OCI-LY7 (cell line): ENCODE data around the gene KIF9. TPM values are rescaled to one million over a fixed set of nuclear protein-coding genes. Genes with fewer than 3 reads are reported as not detected.
"Not testable (repeated sequence)": the region's sequence is repeated elsewhere in the genome, so short reads cannot be mapped to it uniquely, and the experiment has no call there.

Source experiments
- BruUV-seq: library from RNA; stranded (reverse); fragments of 400-500 nt; replicated peaks from 2 replicates; lab custom pipeline; 2021; lab: Mats Ljungman, UMichigan
- CTCF ChIA-PET: fragments of 300-600 bp; sonication (Branson Sonifier 250); formaldehyde crosslinking; loops from one replicate; lab custom pipeline; 2022; ENCODE audit warnings: antibody characterized with exemption; ENCODE audit not compliant: unreplicated experiment; lab: Charles Lee
- POLR2A ChIA-PET: fragments of 300-600 bp; sonication (Branson Sonifier 250); formaldehyde crosslinking; loops from one replicate; lab custom pipeline; 2022; ENCODE audit warnings: antibody characterized with exemption; lab: Charles Lee
- DNase-seq: peaks from one replicate; pipeline ENCODE4 v3.0.0-alpha.2; 2015; ENCODE audit warnings: low spot score
- H2AFZ ChIP-seq: fragments of 200-600 bp; sonication (generic), shearing (Covaris generic); 2 replicates; pipeline ENCODE4 v1.6.1; 2014; ENCODE audit warnings: mild to moderate bottlenecking, antibody characterized with exemption, low read length, moderate library complexity
- H3K27ac ChIP-seq: fragments of 200-600 bp; sonication (generic); 2 replicates; pipeline ENCODE4 v1.5.1; 2014; ENCODE audit warnings: mixed run types, low read depth, mild to moderate bottlenecking, moderate library complexity, low read length, inconsistent platforms; ENCODE audit not compliant: poor library complexity, severe bottlenecking
- H3K36me3 ChIP-seq: fragments of 200-600 bp; sonication (generic); 2 replicates; pipeline ENCODE4 v1.6.1; 2014; ENCODE audit warnings: mild to moderate bottlenecking, antibody characterized with exemption, low read length, moderate library complexity, mixed read lengths; ENCODE audit not compliant: insufficient read depth
- H3K4me1 ChIP-seq: fragments of 200-600 bp; sonication (generic); 2 replicates; pipeline ENCODE4 v1.5.1; 2014; ENCODE audit warnings: mild to moderate bottlenecking, low read length; ENCODE audit not compliant: insufficient read depth, poor library complexity, severe bottlenecking
- H3K4me2 ChIP-seq: fragments of 200-600 bp; sonication (generic); 2 replicates; pipeline ENCODE4 v1.6.1; 2014; ENCODE audit warnings: mild to moderate bottlenecking, low read length
- H3K4me3 ChIP-seq: fragments of 200-600 bp; sonication (generic); 2 replicates; pipeline ENCODE4 v1.5.1; 2014; ENCODE audit warnings: mild to moderate bottlenecking, low read depth, low read length; ENCODE audit not compliant: poor library complexity, severe bottlenecking
- H3K79me2 ChIP-seq: fragments of 200-600 bp; sonication (generic); 2 replicates; pipeline ENCODE4 v1.6.1; 2016; ENCODE audit warnings: low read depth, mild to moderate bottlenecking, low read length, moderate library complexity, mixed read lengths; ENCODE audit not compliant: insufficient read depth
- H3K9me2 ChIP-seq: fragments of 200-600 bp; sonication (generic); 2 replicates; pipeline ENCODE4 v1.6.1; 2016; ENCODE audit warnings: mild to moderate bottlenecking, low read length, mixed read lengths; ENCODE audit not compliant: insufficient read depth
- H3K9me3 ChIP-seq: fragments of 200-600 bp; sonication (generic); 2 replicates; pipeline ENCODE4 v1.6.1; 2014; ENCODE audit warnings: mild to moderate bottlenecking, mixed run types, low read length, mixed read lengths
- H4K20me1 ChIP-seq: fragments of 200-600 bp; sonication (generic); 2 replicates; pipeline ENCODE4 v1.6.1; 2014; ENCODE audit warnings: mild to moderate bottlenecking, antibody characterized with exemption, low read length, moderate library complexity, mixed read lengths; ENCODE audit not compliant: insufficient read depth
- EZH2phosphoT487 ChIP-seq: fragments of 200-600 bp; sonication (generic); IDR thresholded peaks from 2 replicates; pipeline ENCODE4 v1.6.1; 2018; ENCODE audit warnings: low read depth, borderline replicate concordance, mild to moderate bottlenecking, mixed run types, antibody characterized with exemption, low read length, moderate library complexity, mixed read lengths
- intact Hi-C: fragments of 100-400 bp; cut with micrococcal nuclease; formaldehyde crosslinking; loops from one replicate; pipeline ENCODE4 v1.10.0; 2022; ENCODE audit not compliant: unreplicated experiment
- total RNA-seq, 2 experiments: library from RNA; depleted of rRNA in 1 of 2; stranded (reverse); fragments of >200 nt in 1 of 2; shearing (Covaris generic) in 1 of 2; gene quantifications; 2 replicates each; pipeline ENCODE4 v1.2.3, GENCODE V29; 2014 to 2022
- TF ChIP-seq, protein P1 (sequence below): fragments of 200-600 bp; sonication (generic); conservative IDR thresholded peaks from 2 replicates; pipeline ENCODE4 v1.5.1; 2014; ENCODE audit warnings: mild to moderate bottlenecking, antibody characterized with exemption, low read length, moderate library complexity, mixed read lengths

Gene KIF9
- total RNA-seq, 2 experiments from 2014 or later, result 11.0 to 11.7 TPM

- TF ChIP-seq EZH2phosphoT487, result no peak
- Histone ChIP-seq H3K36me3 (peaks cover 36% of the 10 kb centered on the region), H3K79me2 (peaks cover 36% of the 10 kb centered on the region), H3K4me1 (peaks cover 11% of the 10 kb centered on the region), H3K4me3 (no peak overlapping the region), H3K9me3 (no peaks in the 10 kb centered on the region), H3K4me2 (no peak overlapping the region), H3K27ac (no peak overlapping the region), H3K9me2 (no peaks in the 10 kb centered on the region), H4K20me1 (no peaks in the 10 kb centered on the region), H2AFZ (no peak overlapping the region)
- POLR2A ChIA-PET, result interaction anchor here (0.6 kb wide), 1 partner anchor 61 kb away, joined by 3 read pairs; no protein-coding TSS in a partner anchor
- no peak for DNase-seq
- intact Hi-C loops, result no loop called here
- no TSS peak for BruUV-seq
- CTCF ChIA-PET, result no interaction called here
These were observed 27.8 kb upstream of the KIF9 start for GRCh38 chr3:47310391-47310790.

GRCh38 chr3:47309231-47309630 lies 26.6 kb upstream of the KIF9 start:
- Histone ChIP-seq H3K4me1 (peaks cover 12% of the 10 kb centered on the region), H3K36me3 (peaks cover 45% of the 10 kb centered on the region), H3K79me2 (peaks cover 48% of the 10 kb centered on the region)
- H3K9me2 ChIP-seq, H3K9me3 ChIP-seq, H3K27ac ChIP-seq, H3K4me3 ChIP-seq, H3K4me2 ChIP-seq, POLR2A ChIA-PET, H4K20me1 ChIP-seq, DNase-seq, H2AFZ ChIP-seq, intact Hi-C loops, BruUV-seq, CTCF ChIA-PET: not testable (repeated sequence)

DNA sequence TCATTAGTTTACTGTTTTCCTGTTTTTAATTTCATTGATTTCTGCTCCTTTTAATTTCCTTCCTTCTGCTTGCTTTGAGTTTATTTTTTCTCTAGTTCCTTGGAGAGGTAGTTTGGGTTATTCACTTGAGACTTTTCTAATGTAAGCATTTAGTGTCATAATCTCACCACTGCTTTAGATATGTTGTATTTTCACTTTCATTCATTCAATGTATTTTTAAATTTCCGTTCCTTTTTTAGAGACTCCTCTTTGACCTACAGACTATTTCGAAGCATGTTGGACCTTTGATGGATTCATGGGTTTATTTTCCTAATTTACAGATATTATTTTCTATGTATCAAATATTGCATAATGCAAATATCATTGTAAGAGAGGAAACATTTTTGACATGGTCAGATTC lies 23.4 kb upstream of the KIF9 start:
- H3K4me1 ChIP-seq, result peaks cover 12% of the 10 kb centered on the region
- POLR2A ChIA-PET, result interaction anchor here (0.7 to 1.2 kb wide), 5 partner anchors 9 to 188 kb away, joined by 3 to 5 read pairs (median 3); no protein-coding TSS in a partner anchor
- BruUV-seq, result no TSS peak
- intact Hi-C loops, result no loop called here
- no peak overlapping the region for H3K27ac ChIP-seq
- no peaks in the 10 kb centered on the region for H4K20me1 ChIP-seq
- no peak overlapping the region for H3K4me3 ChIP-seq
- H3K4me2 ChIP-seq, result peak overlapping the region; percentile 20; the same call in 1 of the 2 replicates
- peaks cover 50% of the 10 kb centered on the region for H3K79me2 ChIP-seq
- peaks cover 74% of the 10 kb centered on the region for H3K36me3 ChIP-seq
- DNase-seq, result no peak
- no peaks in the 10 kb centered on the region for H3K9me3 ChIP-seq
- no peak overlapping the region for H2AFZ ChIP-seq
- TF ChIP-seq, protein P1, sequence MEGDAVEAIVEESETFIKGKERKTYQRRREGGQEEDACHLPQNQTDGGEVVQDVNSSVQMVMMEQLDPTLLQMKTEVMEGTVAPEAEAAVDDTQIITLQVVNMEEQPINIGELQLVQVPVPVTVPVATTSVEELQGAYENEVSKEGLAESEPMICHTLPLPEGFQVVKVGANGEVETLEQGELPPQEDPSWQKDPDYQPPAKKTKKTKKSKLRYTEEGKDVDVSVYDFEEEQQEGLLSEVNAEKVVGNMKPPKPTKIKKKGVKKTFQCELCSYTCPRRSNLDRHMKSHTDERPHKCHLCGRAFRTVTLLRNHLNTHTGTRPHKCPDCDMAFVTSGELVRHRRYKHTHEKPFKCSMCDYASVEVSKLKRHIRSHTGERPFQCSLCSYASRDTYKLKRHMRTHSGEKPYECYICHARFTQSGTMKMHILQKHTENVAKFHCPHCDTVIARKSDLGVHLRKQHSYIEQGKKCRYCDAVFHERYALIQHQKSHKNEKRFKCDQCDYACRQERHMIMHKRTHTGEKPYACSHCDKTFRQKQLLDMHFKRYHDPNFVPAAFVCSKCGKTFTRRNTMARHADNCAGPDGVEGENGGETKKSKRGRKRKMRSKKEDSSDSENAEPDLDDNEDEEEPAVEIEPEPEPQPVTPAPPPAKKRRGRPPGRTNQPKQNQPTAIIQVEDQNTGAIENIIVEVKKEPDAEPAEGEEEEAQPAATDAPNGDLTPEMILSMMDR, result no peak
- TF ChIP-seq EZH2phosphoT487, result no peak
- CTCF ChIA-PET, result no interaction called here
- H3K9me2 ChIP-seq, result no peaks in the 10 kb centered on the region
